ENCODE data around the gene CAPZA1.

The CAPZA1 gene

DNA sequence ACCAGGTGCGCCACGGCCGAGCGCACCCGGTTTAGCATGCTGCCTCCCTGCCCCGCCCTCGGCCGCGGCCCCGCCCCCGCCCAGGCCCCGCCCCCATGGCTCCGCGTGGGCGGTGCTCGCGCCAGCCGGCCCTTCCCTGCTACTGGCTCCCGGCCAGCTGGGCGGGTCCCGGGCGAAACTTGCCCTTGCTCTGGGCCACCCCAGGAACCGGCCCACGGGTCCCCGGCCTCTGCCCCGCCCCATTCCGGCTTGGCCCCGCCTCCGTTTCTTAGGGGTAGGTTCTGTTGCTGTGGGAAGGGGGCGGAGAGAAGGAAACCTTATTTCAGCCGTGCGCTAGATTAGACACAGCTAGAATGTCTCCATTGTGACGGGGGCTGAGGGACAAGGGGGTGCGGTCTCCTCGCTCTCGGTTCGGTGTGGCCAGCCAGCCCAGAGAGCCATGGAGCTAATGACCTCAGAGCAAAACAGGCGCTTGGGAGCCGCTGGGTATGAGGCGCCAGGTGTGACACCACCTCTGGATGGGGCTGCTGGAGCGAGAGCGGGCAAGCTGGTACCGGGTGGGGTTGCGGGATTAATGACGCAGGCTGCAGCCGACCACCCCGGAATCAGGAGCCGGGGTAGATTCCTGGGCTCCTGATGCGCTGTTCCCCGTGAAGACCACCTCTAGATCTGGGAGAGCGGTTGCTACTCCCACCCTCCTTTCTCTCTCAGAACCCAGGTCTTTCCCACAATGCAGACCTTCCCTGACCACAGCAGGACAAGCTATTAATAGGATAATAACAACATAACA is 95.8 kb downstream of the CAPZA1 start, which contains the start of gene PPM1J (continued):
- TF ChIP-seq ZNF394 (tag by site-specific recombination; IDR thresholded peaks at IDR 0.05; ENCODE audit: borderline replicate concordance) (no peak), PRDM4 (tag by site-specific recombination; IDR thresholded peaks at IDR 0.05) (no peak), KLF9 (tag by site-specific recombination; IDR thresholded peaks at IDR 0.05; ENCODE audit: low read depth) (peak; percentile 87), ZNF501 (tag by site-specific recombination; IDR thresholded peaks at IDR 0.05) (no peak), ELK4 (IDR thresholded peaks at IDR 0.05; ENCODE audit: borderline replicate concordance, low read depth, low read length) (no peak), ZNF530 (tag by site-specific recombination; IDR thresholded peaks at IDR 0.05; ENCODE audit: low read depth) (no peak), ZFHX2 (tag by site-specific recombination; conservative IDR thresholded peaks at IDR 0.05) (peak; percentile 36; the same call in 1 of the 2 replicates), ZNF837 (tag by site-specific recombination; IDR thresholded peaks at IDR 0.05) (no peak), REST (tag by site-specific recombination; IDR thresholded peaks at IDR 0.05) (no peak), EGR2 (tag by site-specific recombination; IDR thresholded peaks at IDR 0.05; ENCODE audit: low read depth) (peak; percentile 42), ZNF221 (tag by site-specific recombination; IDR thresholded peaks at IDR 0.05; ENCODE audit: borderline replicate concordance) (no peak), ZNF660 (tag by site-specific recombination; IDR thresholded peaks at IDR 0.05) (peak; percentile 57), ZSCAN23 (tag by site-specific recombination; IDR thresholded peaks at IDR 0.05) (no peak), ZNF335 (tag by site-specific recombination; conservative IDR thresholded peaks at IDR 0.05) (peak; percentile 66), ZNF558 (tag by site-specific recombination; IDR thresholded peaks at IDR 0.05) (no peak), ZEB2 (tag by site-specific recombination; IDR thresholded peaks at IDR 0.05) (0 out of 2 replicates have a peak, but pooled peaks have one; percentile 22), ZNF776 (tag by site-specific recombination; IDR thresholded peaks at IDR 0.05; ENCODE audit: borderline replicate concordance) (no peak), ZNF366 (tag by site-specific recombination; conservative IDR thresholded peaks at IDR 0.05) (no peak), ZNF398 (tag by site-specific recombination; IDR thresholded peaks at IDR 0.05) (peak; percentile 46; the same call in 1 of the 2 replicates), FEZF1 (tag by site-specific recombination; IDR thresholded peaks at IDR 0.05) (no peak), SCRT1 (tag by site-specific recombination; IDR thresholded peaks at IDR 0.05; ENCODE audit: borderline replicate concordance) (no peak), ZNF138 (tag by site-specific recombination; IDR thresholded peaks at IDR 0.05; ENCODE audit: borderline replicate concordance) (no peak), HOXC10 (CRISPR knock-in tag; IDR thresholded peaks at IDR 0.05) (no peak), SP3 (tag by site-specific recombination; IDR thresholded peaks at IDR 0.05) (peak; percentile 89), SALL2 (tag by site-specific recombination; IDR thresholded peaks at IDR 0.05; ENCODE audit: borderline replicate concordance) (no peak)

Measured in HEK293 (cell line).